Activated CD8-positive, alpha-beta memory T cell treated with anti-CD3 and anti-CD28 coated beads for 36 hours (primary cell): ENCODE data around the gene ELAPOR1. TPM values are rescaled to one million over a fixed set of nuclear protein-coding genes. Genes with fewer than 3 reads are reported as not detected.
"Not testable (repeated sequence)": the region's sequence is repeated elsewhere in the genome, so short reads cannot be mapped to it uniquely, and the experiment has no call there.

ENCODE experiments used
- CTCF ChIA-PET: fragments of 350-600 bp; sonication (Branson Sonifier 250); formaldehyde crosslinking; loops from one replicate; lab custom pipeline; 2021; ENCODE audit warnings: antibody characterized with exemption; lab: Charles Lee
- POLR2A ChIA-PET: fragments of 350-600 bp; sonication (Branson Sonifier 250); formaldehyde crosslinking; loops from one replicate; lab custom pipeline; 2021; ENCODE audit warnings: antibody characterized with exemption; lab: Charles Lee
- total RNA-seq, 2 experiments: library from RNA; stranded (reverse); gene quantifications; one replicate each; pipeline ENCODE4 v1.2.3, GENCODE V29; 2021

Gene ELAPOR1
- total RNA-seq, 2 experiments from 2014 or later = 12.5 to 14.8 TPM

GRCh38 chr1:109120356-109120755 lies 6.4 kb downstream of the ELAPOR1 start:
- POLR2A ChIA-PET = interaction anchor here (0.9 kb wide), 1 partner anchor 20 kb away, joined by 3 read pairs; no protein-coding TSS in a partner anchor
- CTCF ChIA-PET = no interaction called here

- ChIA-PET POLR2A (no interaction called here), CTCF (interaction anchor here (2.5 kb wide), 1 partner anchor 19 kb away, joined by 10 read pairs; a partner anchor contains a TSS)
Measured at GRCh38 chr1:109131059-109131458, 17.1 kb downstream of the ELAPOR1 start.

GRCh38 chr1:109131800-109132199 lies 17.9 kb downstream of the ELAPOR1 start:
- CTCF ChIA-PET = interaction anchor here (2.5 kb wide), 1 partner anchor 19 kb away, joined by 10 read pairs; a partner anchor contains a TSS

GRCh38 chr1:109133002-109133706 lies 19.2 kb downstream of the ELAPOR1 start:
- POLR2A ChIA-PET = no interaction called here
- CTCF ChIA-PET = no interaction called here

More at GRCh38 chr1:109131800-109132199, 17.9 kb downstream of the ELAPOR1 start:
- POLR2A ChIA-PET = no interaction called here

GRCh38 chr1:109133815-109134214 lies 19.9 kb downstream of the ELAPOR1 start:
- POLR2A ChIA-PET = interaction anchor here (0.6 kb wide), 1 partner anchor 123 kb away, joined by 4 read pairs; no protein-coding TSS in a partner anchor
- CTCF ChIA-PET = no interaction called here

GRCh38 chr1:109134423-109134822 lies 20.5 kb downstream of the ELAPOR1 start:
- CTCF ChIA-PET = interaction anchor here (0.5 kb wide), 1 partner anchor 926 kb away, joined by 3 read pairs; no protein-coding TSS in a partner anchor
- POLR2A ChIA-PET = interaction anchor here (0.5 to 0.6 kb wide), 2 partner anchors 124 to 337 kb away, joined by 3 to 4 read pairs; no protein-coding TSS in a partner anchor

- CTCF ChIA-PET = no interaction called here
- POLR2A ChIA-PET = no interaction called here
Measured at GRCh38 chr1:109135940-109136339, 22.0 kb downstream of the ELAPOR1 start.

GRCh38 chr1:109136766-109137165 lies 22.9 kb downstream of the ELAPOR1 start:
- CTCF ChIA-PET = interaction anchor here (1.0 kb wide), 1 partner anchor 135 kb away, joined by 3 read pairs; no protein-coding TSS in a partner anchor
- POLR2A ChIA-PET = no interaction called here

GRCh38 chr1:109137958-109138357 lies 24.0 kb downstream of the ELAPOR1 start:
- CTCF ChIA-PET = no interaction called here
- POLR2A ChIA-PET = interaction anchor here (0.5 kb wide), 1 partner anchor 177 kb away, joined by 4 read pairs; no protein-coding TSS in a partner anchor

GRCh38 chr1:109138358-109138757 lies 24.4 kb downstream of the ELAPOR1 start:
- ChIA-PET CTCF (no interaction called here), POLR2A (interaction anchor here (0.5 kb wide), 1 partner anchor 178 kb away, joined by 4 read pairs; no protein-coding TSS in a partner anchor)

GRCh38 chr1:109140392-109140791 lies 26.5 kb downstream of the ELAPOR1 start:
- ChIA-PET CTCF (interaction anchor here (1.2 kb wide), 1 partner anchor 53 kb away, joined by 3 read pairs; no protein-coding TSS in a partner anchor), POLR2A (no interaction called here)

GRCh38 chr1:109142260-109142659 lies 28.3 kb downstream of the ELAPOR1 start:
- ChIA-PET POLR2A (interaction anchor here (0.7 kb wide), 1 partner anchor 70 kb away, joined by 3 read pairs; no protein-coding TSS in a partner anchor), CTCF (no interaction called here)

- CTCF ChIA-PET, POLR2A ChIA-PET: not testable (repeated sequence)
Measured at GRCh38 chr1:109142725-109143124, 28.8 kb downstream of the ELAPOR1 start.

GRCh38 chr1:109148987-109149561 lies 35.2 kb downstream of the ELAPOR1 start:
- CTCF ChIA-PET = no interaction called here
- POLR2A ChIA-PET = interaction anchor here (0.6 kb wide), 1 partner anchor 121 kb away, joined by 3 read pairs; no protein-coding TSS in a partner anchor

- ChIA-PET POLR2A (interaction anchor here (0.6 kb wide), 1 partner anchor 57 kb away, joined by 7 read pairs; no protein-coding TSS in a partner anchor), CTCF (interaction anchor here (2.6 kb wide), 1 partner anchor 12 kb away, joined by 11 read pairs; no protein-coding TSS in a partner anchor)
Measured at GRCh38 chr1:109149874-109150601, 36.1 kb downstream of the ELAPOR1 start.

- ChIA-PET POLR2A (no interaction called here), CTCF (interaction anchor here (0.7 to 2.6 kb wide), 2 partner anchors 11 to 139 kb away, joined by 4 to 11 read pairs; no protein-coding TSS in a partner anchor)
Measured at GRCh38 chr1:109151146-109151990, 37.5 kb downstream of the ELAPOR1 start.

GRCh38 chr1:109152196-109152595 lies 38.3 kb downstream of the ELAPOR1 start:
- POLR2A ChIA-PET = no interaction called here
- CTCF ChIA-PET = interaction anchor here (0.7 to 2.6 kb wide), 3 partner anchors 10 to 140 kb away, joined by 4 to 11 read pairs (median 5); no protein-coding TSS in a partner anchor

- ChIA-PET CTCF (interaction anchor here (0.9 kb wide), 1 partner anchor 16 kb away, joined by 3 read pairs; no protein-coding TSS in a partner anchor), POLR2A (no interaction called here)
Measured at GRCh38 chr1:109156916-109157385, 43.0 kb downstream of the ELAPOR1 start.
